IMR-90 (cell line): ENCODE data around the gene C5orf15. TPM values are rescaled to one million over a fixed set of nuclear protein-coding genes. Genes with fewer than 3 reads are reported as not detected.

Experiments
- ATAC-seq: fragments of 200-7000 bp; cut with Tn5 transposase; 2 replicates; pipeline ENCODE4 v1.9.1; 2020; ENCODE audit warnings: low read depth, mild to moderate bottlenecking, moderate library complexity
- BruUV-seq: library from RNA; stranded (reverse); fragments of 400-500 nt; replicated peaks from 2 replicates; lab custom pipeline; 2021; lab: Mats Ljungman, UMichigan
- CTCF ChIA-PET: fragments of 300-600 bp; formaldehyde crosslinking; extraction: SDS; loops from one replicate; lab custom pipeline; 2021; ENCODE audit warnings: antibody characterized with exemption; lab: Yijun Ruan, JAX
- POLR2A ChIA-PET: fragments of 300-600 bp; sonication (Branson Sonifier 250); formaldehyde crosslinking; loops from one replicate; lab custom pipeline; 2022; ENCODE audit warnings: antibody characterized with exemption; ENCODE audit not compliant: unreplicated experiment; lab: Charles Lee
- DNase-seq: peaks from one replicate; pipeline ENCODE4 v3.0.0; 2013
- H2AFZ ChIP-seq: replicated peaks from 2 replicates; pipeline ENCODE3; 2013; ENCODE audit warnings: low read length, mild to moderate bottlenecking; ENCODE audit not compliant: poor library complexity
- H2AK5ac ChIP-seq: 2 replicates; pipeline ENCODE4 v1.6.1; 2013; ENCODE audit warnings: low read depth, low read length, inconsistent platforms
- H2AK9ac ChIP-seq: replicated peaks from 2 replicates; pipeline ENCODE3; 2013; ENCODE audit warnings: mild to moderate bottlenecking, low read depth, low read length, moderate library complexity; ENCODE audit not compliant: poor library complexity
- H2BK120ac ChIP-seq: 2 replicates; pipeline ENCODE4 v1.6.1; 2013; ENCODE audit warnings: low read depth, low read length, inconsistent platforms
- H2BK15ac ChIP-seq: 3 replicates; pipeline ENCODE4 v1.6.1; 2013; ENCODE audit warnings: low read depth, low read length, inconsistent platforms
- H2BK20ac ChIP-seq: 2 replicates; pipeline ENCODE4 v1.6.1; 2013; ENCODE audit warnings: low read depth, mild to moderate bottlenecking, inconsistent platforms, low read length, moderate library complexity
- H2BK5ac ChIP-seq: 2 replicates; pipeline ENCODE4 v1.6.1; 2013; ENCODE audit warnings: mild to moderate bottlenecking, low read depth, low read length, inconsistent platforms; ENCODE audit not compliant: poor library complexity, severe bottlenecking
- H3K14ac ChIP-seq: replicated peaks from 2 replicates; pipeline ENCODE4 v1.6.1; 2013; ENCODE audit warnings: low read depth, low read length, inconsistent platforms
- H3K18ac ChIP-seq: 2 replicates; pipeline ENCODE4 v1.6.1; 2013; ENCODE audit warnings: low read depth, low read length, control low read depth
- H3K23ac ChIP-seq: 2 replicates; pipeline ENCODE4 v1.6.1; 2013; ENCODE audit warnings: low read depth, low read length, inconsistent platforms
- H3K27ac ChIP-seq: 2 replicates; pipeline ENCODE4 v1.5.1; 2013; ENCODE audit warnings: mild to moderate bottlenecking, control low read depth, low read length; ENCODE audit not compliant: insufficient read depth
- H3K27me3 ChIP-seq: 2 replicates; pipeline ENCODE4 v1.6.1; 2013; ENCODE audit warnings: low read length; ENCODE audit not compliant: control insufficient read depth, insufficient read depth
- H3K36me3 ChIP-seq: 2 replicates; pipeline ENCODE4 v1.6.1; 2013; ENCODE audit warnings: low read length, mixed read lengths; ENCODE audit not compliant: control insufficient read depth, insufficient read depth
- H3K4ac ChIP-seq: 2 replicates; pipeline ENCODE4 v1.6.1; 2013; ENCODE audit warnings: low read depth, low read length, inconsistent platforms
- H3K4me1 ChIP-seq: 2 replicates; pipeline ENCODE4 v1.6.1; 2013; ENCODE audit warnings: low read length, mixed read lengths; ENCODE audit not compliant: control insufficient read depth, insufficient read depth
- H3K4me2 ChIP-seq: 2 replicates; pipeline ENCODE4 v1.6.1; 2013; ENCODE audit warnings: low read depth, mild to moderate bottlenecking, control low read depth, low read length, moderate library complexity
- H3K4me3 ChIP-seq: 2 replicates; pipeline ENCODE4 v1.5.1; 2013; ENCODE audit warnings: low read depth, mild to moderate bottlenecking, control low read depth, low read length, moderate library complexity; ENCODE audit not compliant: insufficient read depth
- H3K56ac ChIP-seq: 2 replicates; pipeline ENCODE4 v1.6.1; 2013; ENCODE audit warnings: low read length, inconsistent platforms; ENCODE audit not compliant: insufficient read depth; ENCODE audit errors: extremely low read depth
- H3K79me1 ChIP-seq, 2 experiments: 2 replicates each; pipeline ENCODE4 v1.6.1; 2013; ENCODE audit warnings: low read length in 2 of 2, inconsistent platforms in 1 of 2, low read depth in 1 of 2
- H3K9ac ChIP-seq: 2 replicates; pipeline ENCODE4 v1.6.1; 2013; ENCODE audit warnings: low read depth, low read length, control low read depth
- H3K9me1 ChIP-seq: 2 replicates; pipeline ENCODE4 v1.6.1; 2013; ENCODE audit warnings: low read length, inconsistent platforms; ENCODE audit not compliant: insufficient read depth
- H3K9me3 ChIP-seq: 2 replicates; pipeline ENCODE4 v1.6.1; 2013; ENCODE audit warnings: low read length; ENCODE audit not compliant: control insufficient read depth, insufficient read depth
- H4K20me1 ChIP-seq: 2 replicates; pipeline ENCODE4 v1.6.1; 2013; ENCODE audit warnings: low read length, inconsistent platforms; ENCODE audit not compliant: insufficient read depth
- H4K5ac ChIP-seq: 2 replicates; pipeline ENCODE4 v1.6.1; 2013; ENCODE audit warnings: mild to moderate bottlenecking, low read depth, low read length, control low read depth
- H4K8ac ChIP-seq, 2 experiments: 2 replicates each; pipeline ENCODE4 v1.6.1; 2013; ENCODE audit warnings: low read depth in 2 of 2, low read length in 2 of 2, control low read depth in 1 of 2, inconsistent platforms in 1 of 2
- H4K91ac ChIP-seq: 2 replicates; pipeline ENCODE4 v1.6.1; 2013; ENCODE audit warnings: low read depth, low read length, inconsistent platforms; ENCODE audit not compliant: insufficient read depth
- CTCF ChIP-seq: conservative IDR thresholded peaks from 2 replicates; pipeline ENCODE4 v1.5.1; 2012; ENCODE audit warnings: mild to moderate bottlenecking, low read depth, low read length, improper control_type of control experiment
- FOS ChIP-seq: fragments of 150-350 bp; IDR thresholded peaks from 2 replicates; pipeline ENCODE4 v1.6.1; 2016; ENCODE audit warnings: low read depth, low read length
- MXI1 ChIP-seq: IDR thresholded peaks from 2 replicates; pipeline ENCODE4 v1.6.1; 2012; ENCODE audit warnings: low read depth, mild to moderate bottlenecking, low read length, moderate library complexity, borderline replicate concordance
- RCOR1 ChIP-seq: IDR thresholded peaks from 2 replicates; pipeline ENCODE4 v1.6.1; 2012; ENCODE audit warnings: mild to moderate bottlenecking, low read length, improper control_type of control experiment; ENCODE audit not compliant: insufficient replicate concordance
- SMC3 ChIP-seq: fragments of 150-350 bp; IDR thresholded peaks from 2 replicates; pipeline ENCODE4 v1.6.1; 2016; ENCODE audit warnings: low read depth, mild to moderate bottlenecking, antibody characterized with exemption, low read length, moderate library complexity
- USF2 ChIP-seq: fragments of 150-350 bp; IDR thresholded peaks from 2 replicates; pipeline ENCODE4 v1.6.1; 2017; ENCODE audit warnings: mild to moderate bottlenecking, antibody characterized with exemption, low read length, low read depth
- WGBS, 2 experiments: methylation state at CpG; one replicate each; pipeline versions ENCODE4 v1.1.5 to v1.1.7; 2013; ENCODE audit warnings: missing lambda C conversion rate in 2 of 2; ENCODE audit not compliant: insufficient read length in 1 of 2; ENCODE audit errors: extremely low coverage in 2 of 2; 5-methylcytosine and 5-hydroxymethylcytosine counted together
- dilution Hi-C: fragments of 300-500 bp; cut with HindIII; formaldehyde crosslinking; loops from one replicate; pipeline ENCODE4 v1.14.3; 2018; ENCODE audit warnings: low sequenced_read_pairs; ENCODE audit not compliant: unreplicated experiment
- in situ Hi-C: fragments of 300-500 bp; cut with MboI; formaldehyde crosslinking; loops from 3 replicates; pipeline ENCODE4 v1.14.3; 2019; ENCODE audit warnings: low sequenced_read_pairs, inconsistent platforms, mixed read lengths
- intact Hi-C: fragments of 100-400 bp; cut with micrococcal nuclease; formaldehyde crosslinking; loops from 2 replicates; pipeline ENCODE4 v1.10.0; 2022
- polyA plus RNA-seq, 3 experiments: library from polyadenylated mRNA; depleted of rRNA; stranded (reverse); fragments of >200 nt; gene quantifications; 2 replicates each; pipeline ENCODE4 v1.2.3, GENCODE V29; 2012; ENCODE audit warnings: low replicate concordance in 1 of 3
- total RNA-seq: library from RNA; depleted of rRNA; stranded (reverse); fragments of >200 nt; gene quantifications from 2 replicates; pipeline ENCODE4 v1.2.3, GENCODE V29; 2012

Gene C5orf15
- total and polyA plus RNA-seq, 2 of the 4 experiments (the other 2 are of a cell fraction): 35.1 to 73.5 TPM

DNA sequence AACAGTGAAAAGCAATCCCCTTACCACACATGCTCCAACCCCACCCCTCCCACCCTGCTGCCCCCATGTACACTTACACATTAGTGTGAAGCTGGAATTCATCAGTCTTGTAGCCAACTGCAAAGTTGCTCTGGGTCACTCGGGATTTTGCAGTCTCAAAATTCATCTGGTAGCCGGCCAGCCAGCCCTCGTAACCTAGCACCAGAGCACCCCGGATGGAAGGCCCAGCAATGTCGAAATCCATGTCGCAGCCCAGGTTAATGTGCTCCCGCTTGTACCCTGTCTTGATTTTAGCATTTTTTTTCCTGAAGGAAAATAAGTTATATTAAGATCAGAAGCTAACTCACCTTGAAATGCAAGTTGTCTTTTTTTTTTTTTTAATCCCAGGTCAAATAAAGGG, 12.2 kb upstream of the C5orf15 start:
- BruUV-seq: no TSS peak
- Histone ChIP-seq H3K4me1 (peaks cover 10% of the 10 kb centered on the region), H2BK20ac (no peak overlapping the region), H2AK9ac (no peak overlapping the region), H2BK15ac (no peak overlapping the region), H3K4me2 (no peak overlapping the region), H3K23ac (no peak overlapping the region), H2AFZ (no peak overlapping the region), H3K79me1 (peaks cover 39 to 62% of the 10 kb centered on the region in 2 experiments), H3K4me3 (no peak overlapping the region), H3K14ac (no peak overlapping the region), H4K20me1 (peaks cover 29% of the 10 kb centered on the region), H4K8ac (no peak overlapping the region), H3K56ac (no peak overlapping the region), H3K36me3 (peaks cover 42% of the 10 kb centered on the region), H3K27me3 (no peaks in the 10 kb centered on the region), H3K9me3 (no peaks in the 10 kb centered on the region), H2BK120ac (no peak overlapping the region), H3K4ac (no peak overlapping the region), H4K5ac (no peak overlapping the region), H2AK5ac (no peak overlapping the region), H2BK5ac (no peak overlapping the region), H3K27ac (no peak overlapping the region), H3K18ac (no peak overlapping the region), H3K9me1 (0 out of 2 replicates have a peak, but pooled peaks cover 8% of the 10 kb centered on the region), H4K91ac (no peak overlapping the region), H3K9ac (no peak overlapping the region)
- WGBS, 2 experiments: 67% methylated on average over 3 of the region's 7 CpGs; no CpG with 5 or more reads in 1 of the 2 experiments
- POLR2A ChIA-PET: no interaction called here
- DNase-seq (no peak), ATAC-seq (no peak)
- in situ Hi-C loops (no loop called here), intact Hi-C loops (no loop called here), dilution Hi-C loops (no loop called here)
- CTCF ChIA-PET: interaction anchor here (1.0 to 2.5 kb wide), 2 partner anchors 11 to 12 kb away, joined by 4 to 12 read pairs; no protein-coding TSS in a partner anchor
- TF ChIP-seq CTCF (no peak), MXI1 (no peak), USF2 (no peak), RCOR1 (no peak), SMC3 (no peak), FOS (no peak)
